ENCODE results near the gene COL4A1.

DNA sequence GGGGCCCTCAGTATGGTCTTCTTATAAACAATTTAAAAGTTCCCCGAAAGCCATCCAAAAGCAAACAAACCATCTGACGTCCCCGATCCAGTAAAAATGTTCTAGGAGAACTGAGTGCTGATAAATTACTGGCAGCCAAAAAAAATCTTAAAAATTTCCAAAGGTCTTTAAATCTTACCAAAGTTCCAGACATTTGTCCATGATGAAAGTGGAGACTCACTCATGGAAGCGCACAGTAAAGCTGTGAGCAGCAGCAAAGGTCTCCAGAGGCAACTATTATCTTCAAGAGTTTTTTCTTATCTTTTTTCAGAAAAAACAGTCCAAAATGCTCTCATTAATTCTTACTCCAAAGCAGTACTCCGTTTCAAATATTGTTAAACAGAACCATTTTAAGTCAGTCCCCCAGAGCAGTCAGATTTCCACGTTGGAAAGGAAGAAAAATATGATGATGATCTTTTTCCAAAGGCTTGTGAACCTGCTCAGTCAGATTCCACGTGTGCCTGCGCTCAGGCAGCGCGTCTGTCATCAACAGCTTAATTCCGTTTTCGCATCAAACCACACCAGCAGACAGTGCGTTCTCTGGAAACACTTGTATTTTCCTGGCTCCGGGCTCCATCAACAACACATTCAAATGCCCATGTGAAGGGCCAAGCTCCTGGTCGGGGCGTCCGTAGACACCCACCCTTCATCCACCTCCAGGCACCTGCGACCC, 85.4 kb downstream of the COL4A1 start:
- TF ChIP-seq, protein P1, sequence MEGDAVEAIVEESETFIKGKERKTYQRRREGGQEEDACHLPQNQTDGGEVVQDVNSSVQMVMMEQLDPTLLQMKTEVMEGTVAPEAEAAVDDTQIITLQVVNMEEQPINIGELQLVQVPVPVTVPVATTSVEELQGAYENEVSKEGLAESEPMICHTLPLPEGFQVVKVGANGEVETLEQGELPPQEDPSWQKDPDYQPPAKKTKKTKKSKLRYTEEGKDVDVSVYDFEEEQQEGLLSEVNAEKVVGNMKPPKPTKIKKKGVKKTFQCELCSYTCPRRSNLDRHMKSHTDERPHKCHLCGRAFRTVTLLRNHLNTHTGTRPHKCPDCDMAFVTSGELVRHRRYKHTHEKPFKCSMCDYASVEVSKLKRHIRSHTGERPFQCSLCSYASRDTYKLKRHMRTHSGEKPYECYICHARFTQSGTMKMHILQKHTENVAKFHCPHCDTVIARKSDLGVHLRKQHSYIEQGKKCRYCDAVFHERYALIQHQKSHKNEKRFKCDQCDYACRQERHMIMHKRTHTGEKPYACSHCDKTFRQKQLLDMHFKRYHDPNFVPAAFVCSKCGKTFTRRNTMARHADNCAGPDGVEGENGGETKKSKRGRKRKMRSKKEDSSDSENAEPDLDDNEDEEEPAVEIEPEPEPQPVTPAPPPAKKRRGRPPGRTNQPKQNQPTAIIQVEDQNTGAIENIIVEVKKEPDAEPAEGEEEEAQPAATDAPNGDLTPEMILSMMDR (IDR thresholded peaks at IDR 0.05; ENCODE audit: insufficient read depth, low read length): no peak
- TF ChIP-seq GABPA (IDR thresholded peaks at IDR 0.05; ENCODE audit: low read depth) (no peak), POLR2AphosphoS5 (IDR thresholded peaks at IDR 0.05; ENCODE audit: low read depth) (no peak)
- TF ChIP-seq, protein P2, sequence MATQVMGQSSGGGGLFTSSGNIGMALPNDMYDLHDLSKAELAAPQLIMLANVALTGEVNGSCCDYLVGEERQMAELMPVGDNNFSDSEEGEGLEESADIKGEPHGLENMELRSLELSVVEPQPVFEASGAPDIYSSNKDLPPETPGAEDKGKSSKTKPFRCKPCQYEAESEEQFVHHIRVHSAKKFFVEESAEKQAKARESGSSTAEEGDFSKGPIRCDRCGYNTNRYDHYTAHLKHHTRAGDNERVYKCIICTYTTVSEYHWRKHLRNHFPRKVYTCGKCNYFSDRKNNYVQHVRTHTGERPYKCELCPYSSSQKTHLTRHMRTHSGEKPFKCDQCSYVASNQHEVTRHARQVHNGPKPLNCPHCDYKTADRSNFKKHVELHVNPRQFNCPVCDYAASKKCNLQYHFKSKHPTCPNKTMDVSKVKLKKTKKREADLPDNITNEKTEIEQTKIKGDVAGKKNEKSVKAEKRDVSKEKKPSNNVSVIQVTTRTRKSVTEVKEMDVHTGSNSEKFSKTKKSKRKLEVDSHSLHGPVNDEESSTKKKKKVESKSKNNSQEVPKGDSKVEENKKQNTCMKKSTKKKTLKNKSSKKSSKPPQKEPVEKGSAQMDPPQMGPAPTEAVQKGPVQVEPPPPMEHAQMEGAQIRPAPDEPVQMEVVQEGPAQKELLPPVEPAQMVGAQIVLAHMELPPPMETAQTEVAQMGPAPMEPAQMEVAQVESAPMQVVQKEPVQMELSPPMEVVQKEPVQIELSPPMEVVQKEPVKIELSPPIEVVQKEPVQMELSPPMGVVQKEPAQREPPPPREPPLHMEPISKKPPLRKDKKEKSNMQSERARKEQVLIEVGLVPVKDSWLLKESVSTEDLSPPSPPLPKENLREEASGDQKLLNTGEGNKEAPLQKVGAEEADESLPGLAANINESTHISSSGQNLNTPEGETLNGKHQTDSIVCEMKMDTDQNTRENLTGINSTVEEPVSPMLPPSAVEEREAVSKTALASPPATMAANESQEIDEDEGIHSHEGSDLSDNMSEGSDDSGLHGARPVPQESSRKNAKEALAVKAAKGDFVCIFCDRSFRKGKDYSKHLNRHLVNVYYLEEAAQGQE (IDR thresholded peaks at IDR 0.05; ENCODE audit: insufficient replicate concordance, low read depth): no peak
